ENCODE data around the gene FBXO34.

- TF ChIP-seq EZH2 (IDR thresholded peaks at IDR 0.05; ENCODE audit: borderline replicate concordance) (no peak), EZH2phosphoT487 (IDR thresholded peaks at IDR 0.05; ENCODE audit: low read depth, severe bottlenecking, unreplicated experiment) (no peak)
- TF ChIP-seq, protein P1, sequence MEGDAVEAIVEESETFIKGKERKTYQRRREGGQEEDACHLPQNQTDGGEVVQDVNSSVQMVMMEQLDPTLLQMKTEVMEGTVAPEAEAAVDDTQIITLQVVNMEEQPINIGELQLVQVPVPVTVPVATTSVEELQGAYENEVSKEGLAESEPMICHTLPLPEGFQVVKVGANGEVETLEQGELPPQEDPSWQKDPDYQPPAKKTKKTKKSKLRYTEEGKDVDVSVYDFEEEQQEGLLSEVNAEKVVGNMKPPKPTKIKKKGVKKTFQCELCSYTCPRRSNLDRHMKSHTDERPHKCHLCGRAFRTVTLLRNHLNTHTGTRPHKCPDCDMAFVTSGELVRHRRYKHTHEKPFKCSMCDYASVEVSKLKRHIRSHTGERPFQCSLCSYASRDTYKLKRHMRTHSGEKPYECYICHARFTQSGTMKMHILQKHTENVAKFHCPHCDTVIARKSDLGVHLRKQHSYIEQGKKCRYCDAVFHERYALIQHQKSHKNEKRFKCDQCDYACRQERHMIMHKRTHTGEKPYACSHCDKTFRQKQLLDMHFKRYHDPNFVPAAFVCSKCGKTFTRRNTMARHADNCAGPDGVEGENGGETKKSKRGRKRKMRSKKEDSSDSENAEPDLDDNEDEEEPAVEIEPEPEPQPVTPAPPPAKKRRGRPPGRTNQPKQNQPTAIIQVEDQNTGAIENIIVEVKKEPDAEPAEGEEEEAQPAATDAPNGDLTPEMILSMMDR (IDR thresholded peaks at IDR 0.05; ENCODE audit: poor library complexity): no peak
Measured at GRCh38 chr14:55256586-55256985, 14.6 kb upstream of the FBXO34 start.

Measured in hepatocyte (in vitro differentiated cells).